Activated effector memory CD4-positive, alpha-beta T cell treated with Interleukin-2 at 50 U/mL for 16 hours (primary cell): ENCODE measurements around the gene NHS.
"Not testable (repeated sequence)": the region's sequence is repeated elsewhere in the genome, so short reads cannot be mapped to it uniquely, and the experiment has no call there.

Experiments used
- DNase-seq: peaks from one replicate; pipeline ENCODE4 v3.0.0-alpha.2; 2020

The NHS gene

GRCh38 chrX:17553961-17554482 lies 179.0 kb downstream of the NHS start:
- DNase-seq, result no peak

- DNase-seq, result no peak
Measured at GRCh38 chrX:17554914-17555313, 179.9 kb downstream of the NHS start.

- DNase-seq, result no peak
Measured at GRCh38 chrX:17555846-17556245, 180.8 kb downstream of the NHS start.

- DNase-seq, result no peak
Measured at GRCh38 chrX:17559728-17560379, 184.9 kb downstream of the NHS start.

- no peak for DNase-seq
Measured at GRCh38 chrX:17560385-17560784, 185.4 kb downstream of the NHS start.

GRCh38 chrX:17563076-17563475 lies 188.1 kb downstream of the NHS start:
- DNase-seq, result no peak

- DNase-seq, result no peak
Measured at GRCh38 chrX:17563515-17563914, 188.5 kb downstream of the NHS start.

- no peak for DNase-seq
Measured at GRCh38 chrX:17564689-17565409, 189.8 kb downstream of the NHS start.

GRCh38 chrX:17566740-17567139 lies 191.7 kb downstream of the NHS start:
- DNase-seq, result no peak

- no peak for DNase-seq
Measured at GRCh38 chrX:17567187-17567586, 192.2 kb downstream of the NHS start.

GRCh38 chrX:17567821-17568220 lies 192.8 kb downstream of the NHS start:
- no peak for DNase-seq

- not testable (repeated sequence) for DNase-seq
Measured at GRCh38 chrX:17568804-17569203, 193.8 kb downstream of the NHS start.

- no peak for DNase-seq
Measured at GRCh38 chrX:17579026-17579425, 204.0 kb downstream of the NHS start.

GRCh38 chrX:17580539-17581152 lies 205.6 kb downstream of the NHS start:
- no peak for DNase-seq

- no peak for DNase-seq
Measured at GRCh38 chrX:17581641-17582040, 206.6 kb downstream of the NHS start.

- DNase-seq, result no peak
Measured at GRCh38 chrX:17584248-17584681, 209.3 kb downstream of the NHS start.

GRCh38 chrX:17585006-17585405 lies 210.0 kb downstream of the NHS start:
- DNase-seq, result no peak

- DNase-seq, result no peak
Measured at GRCh38 chrX:17587366-17587765, 212.4 kb downstream of the NHS start.

- DNase-seq, result no peak
Measured at GRCh38 chrX:17588303-17588702, 213.3 kb downstream of the NHS start.

- no peak for DNase-seq
Measured at GRCh38 chrX:17590892-17591740, 216.1 kb downstream of the NHS start.

- DNase-seq, result no peak
Measured at GRCh38 chrX:17591741-17592110, 216.7 kb downstream of the NHS start.

GRCh38 chrX:17592117-17592516 lies 217.1 kb downstream of the NHS start:
- DNase-seq, result no peak

- no peak for DNase-seq
Measured at GRCh38 chrX:17594693-17595092, 219.7 kb downstream of the NHS start.
